Mesothelial cell of epicardium (in vitro differentiated cells): ENCODE measurements around the gene ACAA1. TPM values are rescaled to one million over a fixed set of nuclear protein-coding genes. Genes with fewer than 3 reads are reported as not detected.
A peak's percentile ranks its signal among the peaks of the same experiment; 100 is the strongest.

Source experiments
- DNase-seq, 2 experiments: peaks; one replicate each; pipeline ENCODE4 v3.0.0; 2021; ENCODE audit warnings: low spot score in 2 of 2; ENCODE audit not compliant: unreplicated experiment in 2 of 2
- H3K27ac Mint-ChIP-seq: 2 replicates; pipeline ENCODE4 v1.8.0; 2021; ENCODE audit warnings: mixed read lengths
- H3K27me3 Mint-ChIP-seq: 2 replicates; pipeline ENCODE4 v1.8.0; 2021; ENCODE audit warnings: low read depth, mixed read lengths
- H3K36me3 Mint-ChIP-seq: 2 replicates; pipeline ENCODE4 v1.8.0; 2021; ENCODE audit warnings: mixed read lengths
- H3K4me1 Mint-ChIP-seq: 2 replicates; pipeline ENCODE4 v1.8.0; 2021; ENCODE audit warnings: mixed read lengths
- H3K4me3 Mint-ChIP-seq: 2 replicates; pipeline ENCODE4 v1.8.0; 2021; ENCODE audit warnings: mild to moderate bottlenecking, moderate library complexity, mixed read lengths
- H3K9me3 Mint-ChIP-seq: 2 replicates; pipeline ENCODE4 v1.8.0; 2021; ENCODE audit warnings: mixed read lengths
- CTCF ChIP-seq: fragments of 200-600 bp; sonication (generic); IDR thresholded peaks from one replicate; pipeline ENCODE4 v1.5.0; 2021; ENCODE audit warnings: antibody characterized with exemption; ENCODE audit not compliant: unreplicated experiment
- total RNA-seq: library from RNA; stranded (reverse); gene quantifications from 3 replicates; pipeline ENCODE4 v1.2.1, GENCODE V29; 2021

The ACAA1 gene
- total RNA-seq, 1 donor from 2014 or later = 57.7 TPM

GRCh38 chr3:38157117-38157516 lies 20.2 kb upstream of the ACAA1 start:
- H3K4me3 Mint-ChIP-seq = no peak overlapping the region
- no peaks in the 10 kb centered on the region for H3K36me3 Mint-ChIP-seq
- no peak for TF ChIP-seq CTCF
- H3K9me3 Mint-ChIP-seq = no peaks in the 10 kb centered on the region
- H3K27me3 Mint-ChIP-seq = no peaks in the 10 kb centered on the region
- peaks cover 33% of the 10 kb centered on the region for H3K4me1 Mint-ChIP-seq
- no peak for DNase-seq
- H3K27ac Mint-ChIP-seq = peak overlapping the region; percentile 91

- peak overlapping the region; percentile 16 for H3K27ac Mint-ChIP-seq
- H3K4me1 Mint-ChIP-seq = peaks cover 33% of the 10 kb centered on the region
- no peak for TF ChIP-seq CTCF
- no peak for DNase-seq
- H3K9me3 Mint-ChIP-seq = no peaks in the 10 kb centered on the region
- no peaks in the 10 kb centered on the region for H3K36me3 Mint-ChIP-seq
- H3K27me3 Mint-ChIP-seq = no peaks in the 10 kb centered on the region
- no peak overlapping the region for H3K4me3 Mint-ChIP-seq
Measured at GRCh38 chr3:38155825-38156224, 18.9 kb upstream of the ACAA1 start.

GRCh38 chr3:38154625-38155255 lies 17.8 kb upstream of the ACAA1 start:
- no peak for TF ChIP-seq CTCF
- Mint-ChIP-seq H3K27ac (peak overlapping the region; percentile 28), H3K4me1 (peaks cover 33% of the 10 kb centered on the region), H3K4me3 (no peak overlapping the region), H3K27me3 (no peaks in the 10 kb centered on the region), H3K36me3 (no peaks in the 10 kb centered on the region), H3K9me3 (no peaks in the 10 kb centered on the region)
- no peak for DNase-seq

GRCh38 chr3:38154033-38154494 lies 17.1 kb upstream of the ACAA1 start:
- peaks cover 33% of the 10 kb centered on the region for H3K4me1 Mint-ChIP-seq
- TF ChIP-seq CTCF = no peak
- no peaks in the 10 kb centered on the region for H3K27me3 Mint-ChIP-seq
- no peak for DNase-seq
- H3K36me3 Mint-ChIP-seq = no peaks in the 10 kb centered on the region
- H3K9me3 Mint-ChIP-seq = no peaks in the 10 kb centered on the region
- no peak overlapping the region for H3K4me3 Mint-ChIP-seq
- peak overlapping the region; percentile 28 for H3K27ac Mint-ChIP-seq

- Mint-ChIP-seq H3K4me1 (peaks cover 30% of the 10 kb centered on the region), H3K27ac (peak overlapping the region; percentile 40), H3K27me3 (no peaks in the 10 kb centered on the region), H3K4me3 (no peak overlapping the region), H3K36me3 (no peaks in the 10 kb centered on the region), H3K9me3 (no peaks in the 10 kb centered on the region)
- no peak for TF ChIP-seq CTCF
- no peak for DNase-seq
Measured at GRCh38 chr3:38153221-38153620, 16.3 kb upstream of the ACAA1 start.
